ENCODE results near the gene FARP1. TPM values are rescaled to one million over a fixed set of nuclear protein-coding genes. Genes with fewer than 3 reads are reported as not detected.

The FARP1 gene
- total and polyA plus RNA-seq, 2 of the 13 experiments (the other 11 are each of a cell fraction or from before 2014, with no cell fraction given) = 70.6 to 126 TPM

DNA sequence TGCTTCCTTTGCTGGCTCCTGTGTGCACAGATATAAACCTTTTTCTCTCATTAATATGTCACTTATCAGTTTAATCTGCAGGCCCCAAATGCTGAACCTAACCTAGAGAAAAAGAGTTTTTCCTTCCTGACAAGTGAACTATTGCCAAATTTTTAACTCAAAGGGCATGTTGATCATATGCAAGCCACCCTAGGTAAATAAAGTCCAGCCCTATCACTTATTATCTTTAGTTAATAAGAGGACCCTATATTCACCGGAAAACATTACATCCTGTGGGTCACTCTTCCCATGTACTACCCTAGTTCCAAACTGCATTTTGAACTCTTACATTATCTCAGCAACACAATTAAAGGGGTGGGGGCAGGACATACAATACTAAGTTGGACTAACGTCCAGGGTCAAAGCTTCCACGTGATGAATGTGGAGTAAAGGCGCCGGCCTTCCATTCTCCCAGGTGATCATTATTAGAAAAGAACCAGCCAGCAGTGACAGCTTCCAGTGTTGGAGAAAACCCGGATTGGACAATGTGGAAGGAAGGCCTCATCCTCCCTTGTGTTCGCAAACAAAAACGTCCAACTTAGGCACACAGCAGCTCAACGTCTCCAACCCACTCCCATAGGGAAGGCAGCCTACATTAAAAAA is 347.4 kb downstream of the FARP1 start (continued):
- TF ChIP-seq ZNF781 (CRISPR knock-in tag; IDR thresholded peaks at IDR 0.05; ENCODE audit: borderline replicate concordance, not compliant biosample characterization) (no peak), MYPOP (CRISPR knock-in tag; IDR thresholded peaks at IDR 0.05) (0 out of 2 replicates have a peak, but pooled peaks have one; percentile 30), THRA (CRISPR knock-in tag; IDR thresholded peaks at IDR 0.05; ENCODE audit: borderline replicate concordance) (peak; percentile 31; the same call in 1 of the 2 replicates), POLR2A (IDR thresholded peaks at IDR 0.05; ENCODE audit: insufficient read depth in 1 of 2, low read depth in 2 of 2, low read length in 2 of 2) (no peak), MTF2 (CRISPR knock-in tag; IDR thresholded peaks at IDR 0.05; ENCODE audit: borderline replicate concordance) (no peak), EP300 (IDR thresholded peaks at IDR 0.05; ENCODE audit: low read depth in 2 of 2, low read length in 2 of 2) (peak in 1 of 2 experiments; percentile 78; a peak in 2 of 4 replicates), EP300 (CRISPR knock-in tag; IDR thresholded peaks at IDR 0.05; ENCODE audit: borderline replicate concordance) (peak; percentile 51; the same call in 1 of the 2 replicates), ZNF205 (CRISPR knock-in tag; IDR thresholded peaks at IDR 0.05) (no peak), ZSCAN29 (CRISPR knock-in tag; conservative IDR thresholded peaks at IDR 0.05) (peak; percentile 86; the same call in 1 of the 2 replicates), RARA (CRISPR knock-in tag; IDR thresholded peaks at IDR 0.05) (peak; percentile 75), XBP1 (CRISPR knock-in tag; IDR thresholded peaks at IDR 0.05) (no peak), SKIL (CRISPR knock-in tag; IDR thresholded peaks at IDR 0.05; ENCODE audit: borderline replicate concordance) (peak; percentile 40; the same call in 1 of the 2 replicates), MATR3 (CRISPR knock-in tag; IDR thresholded peaks at IDR 0.05) (no peak), AHDC1 (CRISPR knock-in tag; IDR thresholded peaks at IDR 0.05; ENCODE audit: borderline replicate concordance) (peak; percentile 61; the same call in 1 of the 2 replicates), ZNF607 (CRISPR knock-in tag; IDR thresholded peaks at IDR 0.05; ENCODE audit: borderline replicate concordance) (0 out of 2 replicates have a peak, but pooled peaks have one; percentile 21), FOXA1 (IDR thresholded peaks at IDR 0.05) (peak; percentile 61; the same call in 1 of the 2 replicates), FOXA1 (CRISPR knock-in tag; IDR thresholded peaks at IDR 0.05) (peak; percentile 74)
- TF ChIP-seq, protein P1, sequence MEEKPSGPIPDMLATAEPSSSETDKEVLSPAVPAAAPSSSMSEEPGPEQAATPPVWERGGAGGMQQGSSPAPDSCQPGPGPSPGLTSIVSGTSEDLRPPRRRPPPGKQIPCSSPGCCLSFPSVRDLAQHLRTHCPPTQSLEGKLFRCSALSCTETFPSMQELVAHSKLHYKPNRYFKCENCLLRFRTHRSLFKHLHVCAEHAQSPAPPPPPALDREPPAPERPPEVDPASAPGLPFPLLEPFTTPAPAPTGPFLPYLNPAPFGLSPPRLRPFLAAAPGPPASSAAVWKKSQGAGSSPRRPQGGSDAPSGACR (CRISPR knock-in tag; IDR thresholded peaks at IDR 0.05) = no peak

Measured in HepG2 (cell line).